Hepatic stellate cell (primary cell): ENCODE results near the gene CDH13.

ENCODE experiments used
- DNase-seq: peaks from one replicate; pipeline ENCODE4 v3.0.0; 2011; ENCODE audit warnings: low spot score

Gene CDH13

DNA sequence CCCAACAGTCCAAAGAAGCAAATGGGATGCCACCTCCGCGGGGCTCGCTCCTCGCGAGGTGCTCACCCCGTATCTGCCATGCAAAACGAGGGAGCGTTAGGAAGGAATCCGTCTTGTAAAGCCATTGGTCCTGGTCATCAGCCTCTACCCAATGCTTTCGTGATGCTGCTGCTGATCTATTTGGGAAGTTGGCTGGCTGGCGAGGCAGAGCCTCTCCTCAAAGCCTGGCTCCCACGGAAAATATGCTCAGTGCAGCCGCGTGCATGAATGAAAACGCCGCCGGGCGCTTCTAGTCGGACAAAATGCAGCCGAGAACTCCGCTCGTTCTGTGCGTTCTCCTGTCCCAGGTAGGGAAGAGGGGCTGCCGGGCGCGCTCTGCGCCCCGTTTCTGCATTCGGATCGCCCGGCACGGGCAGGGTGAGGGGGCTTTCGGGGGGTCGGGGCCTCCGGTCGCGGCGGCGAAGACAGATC, at the start of gene CDH13:
Gene CDH13, plus strand, starts transcription at position 179 of the 471 bp plus-strand sequence.
- peak; percentile 87 for DNase-seq

DNA sequence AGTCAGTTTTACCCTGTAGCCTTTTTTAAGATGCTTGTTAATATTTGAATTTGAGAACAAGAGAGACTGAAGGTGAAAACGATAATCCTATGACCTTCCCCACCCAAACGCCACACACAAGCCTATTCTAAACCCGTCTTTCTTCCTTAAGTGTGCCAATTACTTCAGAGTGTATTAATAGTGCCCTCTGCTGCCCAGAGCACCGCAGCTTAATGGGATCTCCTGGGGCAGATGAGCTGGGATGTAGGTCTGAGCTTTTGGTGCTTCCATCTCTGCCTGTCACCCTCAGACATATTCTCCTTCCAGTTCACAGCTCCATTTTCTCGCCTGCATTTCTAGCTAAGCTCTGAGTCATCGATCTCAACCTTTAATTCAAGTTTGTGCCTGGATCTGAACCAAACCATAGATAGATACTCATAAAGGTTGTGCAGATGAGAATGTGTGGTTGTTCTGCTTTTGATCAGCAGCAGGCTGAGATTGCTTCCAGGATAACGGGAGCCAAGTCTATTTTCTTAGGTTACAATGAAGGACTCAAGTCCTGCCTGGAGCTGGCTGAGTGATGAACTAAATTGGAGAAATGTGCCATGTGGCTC, 46.4 kb upstream of the CDH13 start:
- no peak for DNase-seq

DNA sequence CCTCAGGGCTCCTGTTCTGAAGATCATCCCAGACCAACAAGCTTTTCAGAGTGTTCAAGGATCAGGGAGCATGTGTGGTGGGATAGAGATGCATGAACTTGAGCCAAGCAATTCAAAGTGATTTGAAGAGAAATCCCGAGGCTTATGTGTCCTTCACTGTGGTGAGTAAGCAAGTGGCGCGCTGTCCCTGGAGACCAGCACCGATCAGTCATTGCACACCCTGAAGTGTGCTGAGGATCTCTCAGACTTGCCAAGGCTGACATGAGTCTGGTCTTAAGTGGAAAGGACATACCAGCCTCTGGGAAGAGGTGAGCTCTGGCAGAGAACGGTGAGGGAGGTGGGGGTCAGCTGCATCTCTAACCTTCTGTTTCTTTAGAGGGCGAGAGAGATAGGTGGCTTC, 43.8 kb upstream of the CDH13 start:
- no peak for DNase-seq

DNA sequence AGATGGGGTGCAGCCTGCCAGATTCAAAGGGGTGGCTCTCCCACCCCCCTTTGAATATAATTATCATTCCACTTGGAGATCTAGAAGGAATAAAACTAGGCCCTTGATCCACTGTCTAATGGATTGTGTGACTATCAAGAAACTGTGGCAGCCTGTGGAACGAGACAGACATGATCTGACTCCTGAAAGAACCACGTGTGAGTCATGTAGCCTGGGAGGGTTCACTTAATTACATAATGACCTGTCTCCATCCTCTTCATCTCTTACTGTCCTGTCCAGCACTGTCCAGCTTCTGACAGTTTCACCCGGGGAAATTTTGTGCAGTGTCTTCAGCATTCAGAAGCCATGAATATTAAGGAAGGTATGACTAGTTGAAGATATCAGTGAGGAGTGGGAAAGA, 43.3 kb upstream of the CDH13 start:
- no peak for DNase-seq

DNA sequence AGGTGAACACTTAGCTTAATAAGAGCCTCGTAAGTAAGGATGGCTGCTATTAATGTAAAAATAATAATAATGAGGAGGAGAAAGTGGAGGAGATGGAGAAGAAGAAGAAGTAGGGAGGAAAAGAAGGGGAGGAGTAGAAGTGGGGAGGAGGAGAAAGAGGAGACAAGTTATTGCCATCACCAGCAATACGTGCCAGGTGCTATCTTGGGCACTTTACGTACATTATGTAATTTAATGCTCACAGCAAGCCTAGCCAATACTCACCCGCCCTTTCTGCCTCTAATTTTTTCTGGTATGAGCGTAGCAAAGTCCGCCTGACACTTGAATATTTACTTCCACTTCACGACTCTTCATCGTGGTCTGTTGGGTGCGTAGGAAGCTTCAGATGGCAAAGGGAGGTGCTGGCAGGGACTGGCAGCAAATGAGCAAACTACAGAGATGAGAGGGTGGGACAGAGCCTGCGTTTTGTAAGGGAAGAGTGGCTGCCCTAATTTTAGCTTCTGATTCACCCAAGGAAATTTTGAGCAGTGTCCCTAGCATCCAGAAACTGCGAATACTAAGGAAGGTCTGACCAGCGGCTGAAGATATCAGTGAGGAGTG, 42.1 kb upstream of the CDH13 start:
- DNase-seq = no peak

DNA sequence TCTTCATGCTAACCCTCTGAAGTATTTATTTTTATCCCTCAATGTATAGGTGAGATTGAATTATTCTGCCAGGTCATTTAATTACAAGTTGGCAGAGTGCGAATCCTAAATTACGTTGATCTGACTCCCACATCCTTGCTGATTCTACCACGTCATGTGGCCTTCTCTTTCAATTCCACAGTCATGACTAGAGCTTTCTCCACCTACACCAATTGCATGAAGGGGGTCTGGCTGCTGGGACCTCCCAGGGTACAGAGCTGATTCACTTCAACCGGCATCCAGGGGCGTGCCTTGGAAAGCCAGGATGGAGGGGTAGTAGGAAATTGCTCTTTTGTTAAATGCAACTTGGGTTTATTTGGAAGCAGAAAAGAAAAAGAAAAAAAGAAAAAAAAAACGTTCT, 41.1 kb upstream of the CDH13 start:
- peak; percentile 23 for DNase-seq

DNA sequence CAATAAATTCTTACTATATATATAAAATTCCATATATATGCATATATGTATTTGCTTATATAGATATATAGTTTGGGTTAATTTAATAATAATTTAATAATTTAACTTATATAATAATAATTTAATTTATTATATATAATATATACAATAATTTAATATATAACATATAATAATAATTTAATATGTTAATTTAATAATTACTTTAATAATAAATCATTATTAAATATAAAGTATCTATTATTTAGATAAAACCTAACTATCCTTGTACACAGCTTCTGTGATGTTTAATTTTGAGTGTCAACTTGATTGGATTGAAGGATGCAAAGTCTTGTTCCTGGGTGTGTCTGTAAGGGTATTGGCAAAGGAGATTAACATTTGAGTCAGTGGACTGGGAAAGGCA, 40.6 kb upstream of the CDH13 start:
- DNase-seq = no peak

DNA sequence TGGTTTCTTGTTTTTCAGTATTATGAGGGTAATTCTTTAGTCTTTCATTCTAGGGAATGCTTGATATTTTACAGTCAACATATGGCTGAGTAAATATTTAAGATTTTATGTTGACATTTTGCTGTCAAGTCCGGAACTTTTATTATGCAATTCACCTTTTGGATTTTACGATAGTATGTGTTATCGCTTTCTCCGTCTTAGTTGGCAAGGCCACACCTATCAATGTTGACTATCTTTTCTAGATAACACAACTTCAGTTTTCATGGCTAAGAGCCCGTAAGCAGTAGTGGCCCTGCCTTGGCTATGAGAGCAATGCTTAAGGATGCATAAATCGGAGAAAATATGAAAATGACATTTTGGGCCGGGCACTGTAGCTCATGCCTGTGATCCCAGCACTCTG, 39.5 kb upstream of the CDH13 start:
- no peak for DNase-seq

DNA sequence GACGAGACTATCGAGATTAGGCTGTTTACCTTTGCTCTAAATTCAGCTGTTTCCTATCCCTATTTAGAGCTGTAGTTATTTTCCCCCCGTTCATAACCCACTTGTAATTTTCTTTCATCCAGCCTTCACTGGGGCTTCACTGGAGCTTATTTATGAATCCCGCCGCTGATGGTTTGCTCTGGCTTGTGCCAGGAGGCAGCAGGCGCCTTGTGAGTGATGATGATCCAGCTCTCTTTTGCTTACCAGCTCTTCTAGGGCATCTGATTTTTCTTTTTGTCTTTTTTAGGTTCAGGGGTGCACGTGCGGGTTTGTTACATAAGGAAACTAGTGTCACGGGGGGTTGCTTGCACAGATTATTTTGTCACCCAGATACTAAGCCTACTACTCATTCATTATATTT, 37.4 kb upstream of the CDH13 start:
- no peak for DNase-seq

DNA sequence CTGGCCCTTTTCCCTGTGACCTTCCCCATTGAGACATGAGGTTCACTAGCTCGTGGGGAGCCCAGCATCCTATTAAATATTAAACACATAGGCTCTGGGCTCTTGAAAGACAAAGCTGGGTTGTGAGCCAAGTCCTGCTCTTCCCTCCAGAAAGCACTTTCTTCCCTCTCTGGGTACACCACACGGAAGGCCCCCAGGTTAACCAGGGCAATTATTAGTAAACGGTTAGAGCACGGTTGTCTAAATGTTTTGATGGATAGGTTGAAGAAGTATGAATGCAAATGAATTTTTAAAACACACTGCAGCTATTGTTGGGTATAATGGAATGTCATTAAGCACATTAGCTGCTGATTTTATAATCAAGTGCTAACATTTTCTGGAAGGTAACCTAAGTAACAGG, 32.7 kb upstream of the CDH13 start:
- no peak for DNase-seq

DNA sequence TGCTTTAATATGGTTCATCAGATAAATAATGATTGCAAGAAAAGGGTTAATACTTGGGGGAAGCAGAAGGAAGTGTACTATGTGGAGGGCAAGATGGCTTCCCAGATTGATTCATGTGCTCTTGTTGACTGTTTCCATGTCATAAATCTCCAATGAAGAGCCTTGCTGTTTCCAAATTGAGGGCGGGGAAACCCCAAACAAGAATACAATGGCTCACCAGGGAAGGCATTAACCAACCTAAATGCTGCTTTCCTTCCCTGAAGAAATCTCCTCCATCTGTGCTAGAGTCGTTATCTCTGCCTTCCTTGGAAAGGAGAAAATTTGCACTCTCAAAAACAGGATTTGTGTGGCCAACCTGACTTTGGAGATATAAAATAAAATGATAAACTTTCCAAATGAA, 28.0 kb upstream of the CDH13 start:
- DNase-seq = no peak

DNA sequence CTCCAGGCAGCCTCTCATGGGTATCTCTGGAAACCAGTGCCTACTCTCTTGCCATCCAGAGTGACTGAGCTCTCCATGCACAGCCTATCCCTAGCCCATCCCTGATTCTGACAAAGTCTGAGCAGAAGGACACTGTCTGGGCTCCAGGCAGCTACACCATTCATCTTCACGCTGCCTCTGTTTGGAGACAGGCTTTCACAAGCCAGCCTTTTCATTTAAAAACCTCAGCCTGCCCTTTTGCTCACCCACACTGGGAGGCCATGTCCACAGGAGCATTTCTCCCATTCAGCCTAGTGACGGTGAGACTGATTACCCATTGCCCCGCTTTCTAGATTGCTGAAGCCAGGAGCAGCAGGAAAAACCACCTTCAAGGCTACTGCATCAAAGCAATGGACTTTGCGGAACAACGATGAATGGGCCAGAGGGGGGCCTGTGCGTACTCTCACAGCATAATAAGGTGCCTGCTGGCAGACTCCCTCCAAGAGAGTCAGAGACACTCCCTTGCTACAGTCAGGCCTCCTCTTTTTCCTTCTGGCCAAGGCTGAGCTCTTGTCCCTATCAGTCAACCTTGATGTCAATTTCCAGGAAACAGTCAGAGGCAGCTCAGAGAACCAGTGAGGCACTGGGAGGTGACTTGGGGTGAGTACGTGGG, 24.7 kb upstream of the CDH13 start:
- no peak for DNase-seq

DNA sequence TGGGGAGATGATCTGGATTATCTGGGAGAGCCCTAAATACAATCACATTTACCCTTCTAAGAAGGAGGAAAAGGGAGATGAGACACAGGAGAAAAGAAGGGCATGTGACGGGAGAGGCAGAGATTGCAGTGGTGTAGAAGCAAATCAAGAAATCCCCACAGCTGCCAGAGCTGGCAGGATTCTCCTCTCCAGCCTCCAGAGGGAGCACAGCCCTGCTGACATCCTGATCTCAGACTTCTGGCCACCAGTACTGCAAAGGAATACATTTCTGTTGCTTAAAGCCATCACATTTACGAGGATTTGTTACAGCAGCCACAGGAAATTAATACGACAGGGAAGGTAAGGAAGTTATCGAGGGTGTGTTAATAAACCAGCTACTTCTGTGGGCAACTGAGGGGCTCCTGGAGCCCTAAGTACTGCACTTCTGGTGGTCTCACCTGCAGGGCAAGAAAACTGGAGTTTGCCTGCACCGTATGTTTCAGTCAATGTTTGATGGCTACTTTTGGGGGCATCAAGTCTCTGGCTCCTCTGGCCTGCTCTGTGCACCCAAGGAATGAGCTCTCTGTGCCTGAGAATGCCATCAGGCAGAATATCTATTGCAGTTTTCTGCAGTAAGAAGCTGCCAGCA, 22.9 kb upstream of the CDH13 start:
- DNase-seq = peak; percentile 37

DNA sequence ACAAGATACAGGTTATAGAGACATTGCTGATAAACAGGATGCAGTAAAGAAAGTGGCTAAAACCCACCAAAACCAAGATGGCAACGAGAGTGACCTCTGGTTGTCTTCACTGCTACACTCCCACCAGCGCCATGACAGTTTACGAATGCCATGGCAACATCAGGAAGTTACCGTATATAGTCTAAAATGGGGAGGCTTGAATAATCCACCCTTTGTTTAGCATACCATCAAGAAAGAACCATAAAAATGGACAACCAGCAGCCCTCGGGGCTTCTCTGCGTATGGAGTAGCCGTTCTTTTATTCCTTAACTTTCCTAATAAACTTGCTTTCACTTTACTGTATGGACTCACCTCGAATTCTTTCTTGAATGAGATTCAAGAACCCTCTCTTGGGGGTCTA, 21.7 kb upstream of the CDH13 start:
- DNase-seq = no peak

DNA sequence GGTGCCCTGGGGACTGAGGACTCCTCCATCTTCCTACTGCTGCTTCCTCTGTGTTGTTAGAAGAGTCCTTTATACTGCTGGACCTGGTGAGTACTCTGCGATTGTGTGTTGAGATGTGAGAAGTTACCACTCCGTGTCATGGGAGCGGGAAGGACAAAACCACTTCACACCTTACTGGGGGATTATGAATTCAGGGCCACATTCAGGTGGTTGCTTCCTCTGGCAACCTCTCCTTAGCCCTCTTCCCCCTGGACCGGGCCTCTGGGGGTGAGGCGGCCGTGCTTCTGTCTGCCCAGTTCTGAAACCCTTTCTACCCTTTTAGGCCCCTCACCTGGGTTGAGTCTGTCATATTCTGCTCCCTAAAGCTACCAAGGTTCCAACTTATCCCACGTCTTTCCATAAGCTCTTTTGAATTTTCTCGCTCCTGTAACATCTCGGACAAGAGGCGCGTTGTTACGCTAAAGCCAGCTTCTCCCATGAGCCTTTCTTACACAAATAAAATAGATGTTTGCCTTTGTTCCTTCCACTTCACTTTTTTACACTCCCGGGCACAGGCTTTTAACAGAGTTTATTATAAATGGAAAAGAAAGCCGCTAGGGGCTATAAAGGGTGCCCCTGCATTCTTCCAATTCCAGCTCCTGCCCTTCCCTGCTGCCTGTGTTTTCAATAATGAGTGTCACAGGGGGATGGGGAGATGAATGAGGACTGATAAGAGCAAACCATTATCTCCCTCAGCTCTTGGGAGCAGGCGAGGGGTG, 20.7 kb upstream of the CDH13 start:
- no peak for DNase-seq

DNA sequence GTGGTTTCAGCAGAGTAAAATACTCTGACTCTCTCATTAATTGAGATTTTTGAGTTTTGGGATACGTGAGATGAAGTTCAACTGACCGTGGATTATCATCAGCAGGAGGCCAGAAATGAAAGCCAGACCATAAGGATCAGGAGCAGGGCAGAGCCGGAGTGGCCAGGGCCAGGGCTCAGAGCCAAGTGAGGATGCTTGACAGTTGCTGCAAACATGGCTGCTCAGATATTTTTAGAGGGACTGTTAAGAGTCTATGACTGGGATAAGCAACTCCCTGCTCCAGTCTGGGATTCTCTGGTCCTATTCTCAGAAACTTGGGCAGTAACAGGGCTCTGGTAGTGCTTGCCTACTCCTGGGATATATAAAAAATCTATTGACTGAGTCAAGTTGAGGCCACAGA, 17.6 kb upstream of the CDH13 start:
- no peak for DNase-seq

DNA sequence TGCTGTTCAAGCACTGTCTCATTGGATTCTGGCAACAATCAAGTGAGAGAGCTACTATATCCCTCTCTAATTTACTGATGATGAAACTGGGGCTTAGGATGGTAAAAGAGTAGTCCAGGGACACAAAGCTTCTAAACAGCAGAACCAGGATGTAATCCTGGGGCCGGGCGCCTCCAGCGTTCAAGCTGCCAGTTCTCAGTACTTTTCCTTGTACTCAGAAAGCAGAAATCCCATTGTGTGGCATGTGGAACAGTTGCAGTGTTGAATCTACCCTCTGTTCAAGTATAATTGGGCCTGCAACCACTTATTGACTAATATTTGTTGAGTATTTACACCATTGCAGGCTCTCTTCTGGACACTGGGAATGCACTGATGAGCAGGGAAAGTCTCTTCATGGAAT, 14.5 kb upstream of the CDH13 start:
- DNase-seq = no peak

DNA sequence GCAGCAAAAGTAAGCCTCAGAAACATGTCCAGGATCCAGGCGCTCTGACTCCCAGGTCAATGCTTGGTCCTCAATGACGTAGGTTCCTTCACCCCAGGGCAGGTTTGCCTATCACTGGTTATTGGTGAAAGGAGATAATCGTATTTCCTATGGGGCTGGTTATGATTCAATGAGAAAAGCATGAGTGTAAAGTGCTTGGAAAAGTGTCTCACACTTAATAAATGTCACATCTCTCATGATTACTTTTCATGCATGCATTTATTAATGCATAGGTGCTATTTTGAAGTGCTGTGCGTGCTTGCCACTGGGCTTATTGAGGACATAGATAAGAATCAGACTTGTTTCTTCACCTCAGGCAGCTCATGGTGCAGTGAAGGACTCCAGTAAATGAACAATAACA, 10.4 kb upstream of the CDH13 start:
- no peak for DNase-seq

DNA sequence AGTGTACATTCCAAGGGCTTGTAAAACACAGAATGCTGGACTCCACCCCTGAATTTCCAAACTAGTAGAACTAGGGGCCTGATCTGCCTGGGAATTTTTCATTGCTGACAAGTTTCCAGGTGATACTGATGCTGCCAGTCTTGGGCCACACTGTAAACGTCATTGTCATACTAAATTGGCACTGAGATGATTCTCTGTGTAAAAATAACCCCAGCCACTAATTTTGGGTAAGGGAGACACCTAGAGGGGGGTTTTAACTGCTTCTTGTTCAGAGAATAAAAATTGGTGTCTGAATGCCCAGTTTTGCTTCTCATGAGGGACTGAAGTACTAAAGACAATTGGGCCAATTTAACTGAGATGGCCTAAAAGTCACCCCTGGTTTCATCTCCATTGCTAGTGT, 5.0 kb upstream of the CDH13 start:
- DNase-seq = no peak

DNA sequence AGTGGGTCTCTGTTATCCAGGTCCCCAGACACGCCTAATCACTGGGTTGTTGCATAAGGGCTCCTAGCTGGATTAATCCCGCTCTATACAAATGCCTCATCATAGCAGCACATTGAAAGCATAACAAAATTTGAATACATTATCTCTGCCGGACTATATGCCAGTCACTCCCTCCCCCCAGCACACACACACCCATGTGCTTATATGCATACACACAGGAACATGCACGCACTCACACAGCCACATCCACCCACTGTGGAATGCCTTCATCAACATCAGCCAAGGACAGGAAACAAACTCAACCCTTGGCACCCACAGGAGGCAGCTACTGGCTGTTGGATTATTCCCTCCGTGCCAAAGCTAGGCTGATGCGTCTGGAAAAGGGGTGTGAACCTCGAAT, 3.5 kb upstream of the CDH13 start:
- no peak for DNase-seq

DNA sequence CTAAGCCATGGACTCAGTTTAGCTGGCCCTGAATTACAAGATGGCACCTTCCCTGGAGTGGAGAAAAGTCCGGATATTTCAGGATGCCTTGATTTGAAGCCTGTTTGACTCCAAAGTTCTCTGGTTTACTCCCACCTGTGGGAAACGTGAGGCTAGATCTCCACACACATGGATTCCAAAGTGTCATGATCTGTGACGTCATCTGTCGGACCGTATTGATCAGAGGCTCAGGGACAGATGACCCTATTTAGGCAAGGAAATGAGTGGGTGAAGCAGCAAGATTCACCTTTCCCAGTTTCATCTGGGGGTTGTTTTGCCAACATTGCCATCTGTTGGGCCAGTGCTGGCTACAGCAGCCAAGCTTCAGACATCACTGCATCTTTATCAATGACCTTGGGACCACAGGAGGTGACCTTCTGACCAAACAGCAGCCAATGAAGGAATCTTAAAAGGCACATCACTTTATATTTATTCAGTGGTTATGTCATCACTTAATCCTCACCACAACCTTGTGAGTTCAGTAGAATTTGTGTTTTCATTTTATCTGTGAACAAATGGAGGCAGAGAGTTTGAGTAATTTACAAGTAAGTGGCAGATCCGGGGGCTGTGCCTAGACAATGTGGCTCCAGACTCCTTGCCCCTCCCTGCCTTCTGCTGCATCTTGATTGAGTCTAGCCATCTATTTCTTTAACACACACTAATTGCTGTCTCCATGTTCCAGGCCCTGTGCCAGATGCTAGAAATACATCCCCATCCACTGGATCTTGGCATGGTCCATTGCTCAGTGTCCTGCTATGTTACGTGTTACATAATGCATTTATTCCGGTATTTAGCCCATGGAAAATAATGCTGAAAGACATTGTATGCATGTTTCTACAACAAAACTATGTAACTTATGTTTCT, 1.5 kb upstream of the CDH13 start:
- DNase-seq = no peak

DNA sequence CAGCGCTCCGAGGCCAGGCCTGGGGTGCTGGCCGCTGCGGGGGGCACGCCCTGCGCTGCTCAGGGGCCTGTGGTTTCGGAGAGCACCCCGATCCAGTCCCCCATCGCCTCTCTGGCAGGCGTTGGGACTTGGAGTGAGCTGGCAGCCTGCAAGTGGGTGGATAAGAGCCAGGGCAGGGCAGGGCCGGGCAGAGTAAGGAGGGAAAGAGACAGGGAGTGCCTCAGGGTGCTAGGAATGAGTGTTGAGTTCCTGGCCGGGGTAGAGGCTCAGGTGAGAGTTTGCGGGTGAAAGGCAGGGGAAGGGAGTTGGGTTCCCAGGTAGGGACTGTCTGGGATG, 1.3 kb downstream of the CDH13 start:
- DNase-seq = peak; percentile 48
